GM12873 (cell line): ENCODE data around the gene CARMIL1.

Experiments used
- CTCF ChIP-seq: IDR thresholded peaks from 2 replicates; pipeline ENCODE4 v1.5.1; 2012; ENCODE audit warnings: low read depth, mild to moderate bottlenecking, moderate library complexity, low read length, control low read depth; ENCODE audit not compliant: insufficient read depth; ENCODE audit errors: missing control alignments

CARMIL1 gene

GRCh38 chr6:25585225-25585624 is 306.1 kb downstream of the CARMIL1 start:
- TF ChIP-seq CTCF = no peak

GRCh38 chr6:25586927-25587326 is 307.8 kb downstream of the CARMIL1 start:
- no peak for TF ChIP-seq CTCF

- TF ChIP-seq CTCF = no peak
Observed at GRCh38 chr6:25590986-25591385, 311.8 kb downstream of the CARMIL1 start.

- no peak for TF ChIP-seq CTCF
Observed at GRCh38 chr6:25596928-25597818, 318.0 kb downstream of the CARMIL1 start.

GRCh38 chr6:25599516-25600085 is 320.4 kb downstream of the CARMIL1 start:
- TF ChIP-seq CTCF = no peak

- peak; percentile 31 for TF ChIP-seq CTCF
Observed at GRCh38 chr6:25601800-25602673, 322.9 kb downstream of the CARMIL1 start.

GRCh38 chr6:25602674-25602982 is 323.5 kb downstream of the CARMIL1 start:
- TF ChIP-seq CTCF = no peak
